ENCODE measurements around the gene AIFM2. TPM values are rescaled to one million over a fixed set of nuclear protein-coding genes. Genes with fewer than 3 reads are reported as not detected.

Gene AIFM2
- total and polyA plus RNA-seq, 9 of the 15 experiments (the other 6 are each of a cell fraction or from before 2014, with no cell fraction given), result 2.7 to 14.1 (median 9.2) TPM

DNA sequence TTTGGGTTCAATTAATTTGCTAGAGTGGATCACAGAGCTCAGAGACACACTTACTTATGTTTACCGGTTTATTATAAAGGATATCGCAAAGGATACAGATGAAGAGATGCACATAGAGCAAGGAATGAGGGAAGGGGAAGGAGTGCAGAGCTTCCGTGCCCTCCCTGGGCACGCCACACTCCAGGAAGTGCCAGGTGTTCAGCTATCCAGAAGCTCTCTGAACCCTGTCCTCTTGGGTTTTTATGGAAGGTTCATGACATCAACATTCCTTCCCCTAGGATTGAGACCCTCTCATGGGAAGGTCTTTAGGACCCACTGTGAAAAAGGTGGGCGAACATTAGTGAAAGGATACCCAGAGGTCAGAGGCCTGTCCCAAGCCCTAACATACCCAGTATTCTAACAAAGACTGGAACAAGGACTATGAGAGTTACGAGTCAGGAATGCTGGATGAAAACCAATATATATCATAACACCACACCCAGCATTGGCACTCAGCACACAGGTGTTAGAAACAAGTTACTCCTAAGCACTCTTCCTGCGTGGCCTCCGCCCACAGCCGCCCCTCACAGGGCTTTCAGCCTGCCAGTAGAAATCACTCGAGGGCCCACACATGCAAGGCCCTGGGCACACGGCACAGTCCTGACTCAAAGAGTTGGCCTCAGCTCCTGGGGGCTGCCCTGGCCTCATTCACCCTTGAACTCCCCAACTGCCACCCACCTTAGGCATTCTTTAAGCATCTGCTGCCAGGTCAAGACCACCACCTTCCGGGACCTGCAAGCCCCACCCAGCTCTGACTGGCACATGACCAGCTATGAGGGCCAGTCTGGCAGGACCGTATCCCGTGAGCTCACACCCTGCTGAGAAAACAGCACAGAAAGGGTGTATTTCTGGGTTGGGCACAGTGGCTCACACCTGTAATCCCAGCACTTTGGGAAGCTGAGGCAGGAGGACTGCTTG, 5.6 kb upstream of the AIFM2 start:
- H3K27me3 ChIP-seq (ENCODE audit: control insufficient read depth in 2 of 2, insufficient read depth in 2 of 2, low read length in 2 of 2), result no peaks in the 10 kb centered on the region
- CTCF ChIA-PET (ENCODE audit: low intra/inter-chr PET ratio), result no interaction called here
- 95% methylated on average over 14 of the region's 14 CpGs for WGBS (ENCODE audit: insufficient coverage, low coverage, missing lambda C conversion rate)
- FAIRE-seq (no peak), DNase-seq (ENCODE audit: extremely low read depth in 1 of 4, low spot score in 3 of 4) (no peak), ATAC-seq (no peak)
- intact Hi-C loops (cut with micrococcal nuclease), result no loop called here
- H3K4me3 ChIP-seq, result no peak overlapping the region
- no peak overlapping the region for H3K9ac ChIP-seq (ENCODE audit: insufficient read depth in 1 of 2, low read depth in 2 of 2, low read length in 2 of 2)
- no peak overlapping the region for H3K27ac ChIP-seq (ENCODE audit: extremely low read depth, low read depth, low read length)
- H2AFZ ChIP-seq (ENCODE audit: low read depth, low read length), result no peak overlapping the region
- H3K79me2 ChIP-seq (ENCODE audit: control insufficient read depth, insufficient read depth, low read length), result peaks cover 2% of the 10 kb centered on the region; the same call in 2 of the 3 replicates
- no TSS peak for BruUV-seq (replicated peaks)
- H3K36me3 ChIP-seq (ENCODE audit: control insufficient read depth, insufficient read depth, low read length), result peaks cover 22% of the 10 kb centered on the region; the same call in 2 of the 3 replicates
- no peaks in the 10 kb centered on the region for H3K9me1 ChIP-seq (ENCODE audit: control insufficient read depth, insufficient read depth, low read length)
- peaks cover 6 to 19% of the 10 kb centered on the region in 2 experiments; a peak in 4 of 5 replicates for H3K4me1 ChIP-seq (replicated peaks in 1 of 2; ENCODE audit: control insufficient read depth in 2 of 2, insufficient read depth in 2 of 2, low read length in 2 of 2)
- peaks cover 14% of the 10 kb centered on the region for H3K9me3 ChIP-seq (replicated peaks; ENCODE audit: control insufficient read depth, insufficient read depth, low read depth, low read length)
- POLR2A ChIA-PET, result interaction anchor here (0.5 kb wide), 1 partner anchor 199 kb away, joined by 3 read pairs; no protein-coding TSS in a partner anchor
- H3K4me2 ChIP-seq (ENCODE audit: insufficient read depth, low read length), result no peak overlapping the region
- 0 out of 2 replicates have a peak, but pooled peaks cover 4% of the 10 kb centered on the region for H4K20me1 ChIP-seq (replicated peaks; ENCODE audit: control insufficient read depth, insufficient read depth, low read length)
- TF ChIP-seq ZNF175 (CRISPR knock-in tag; IDR thresholded peaks at IDR 0.05; ENCODE audit: low read depth) (no peak), ZNF212 (CRISPR knock-in tag; IDR thresholded peaks at IDR 0.05) (no peak), NR2C2 (CRISPR knock-in tag; IDR thresholded peaks at IDR 0.05) (no peak), NR2C2 (tag; IDR thresholded peaks at IDR 0.05) (no peak), ARID1B (IDR thresholded peaks at IDR 0.05) (no peak), BHLHE40 (IDR thresholded peaks at IDR 0.05; ENCODE audit: low read length) (no peak), TAF7 (tag; IDR thresholded peaks at IDR 0.05) (no peak), CBFA2T3 (IDR thresholded peaks at IDR 0.05) (no peak), CREB1 (IDR thresholded peaks at IDR 0.05) (no peak), CREB1 (CRISPR knock-in tag; IDR thresholded peaks at IDR 0.05) (no peak)
- TF ChIP-seq, protein P1, sequence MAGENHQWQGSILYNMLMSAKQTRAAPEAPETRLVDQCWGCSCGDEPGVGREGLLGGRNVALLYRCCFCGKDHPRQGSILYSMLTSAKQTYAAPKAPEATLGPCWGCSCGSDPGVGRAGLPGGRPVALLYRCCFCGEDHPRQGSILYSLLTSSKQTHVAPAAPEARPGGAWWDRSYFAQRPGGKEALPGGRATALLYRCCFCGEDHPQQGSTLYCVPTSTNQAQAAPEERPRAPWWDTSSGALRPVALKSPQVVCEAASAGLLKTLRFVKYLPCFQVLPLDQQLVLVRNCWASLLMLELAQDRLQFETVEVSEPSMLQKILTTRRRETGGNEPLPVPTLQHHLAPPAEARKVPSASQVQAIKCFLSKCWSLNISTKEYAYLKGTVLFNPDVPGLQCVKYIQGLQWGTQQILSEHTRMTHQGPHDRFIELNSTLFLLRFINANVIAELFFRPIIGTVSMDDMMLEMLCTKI (IDR thresholded peaks at IDR 0.05; ENCODE audit: partially characterized antibody), result no peak
- TF ChIP-seq, protein P2, sequence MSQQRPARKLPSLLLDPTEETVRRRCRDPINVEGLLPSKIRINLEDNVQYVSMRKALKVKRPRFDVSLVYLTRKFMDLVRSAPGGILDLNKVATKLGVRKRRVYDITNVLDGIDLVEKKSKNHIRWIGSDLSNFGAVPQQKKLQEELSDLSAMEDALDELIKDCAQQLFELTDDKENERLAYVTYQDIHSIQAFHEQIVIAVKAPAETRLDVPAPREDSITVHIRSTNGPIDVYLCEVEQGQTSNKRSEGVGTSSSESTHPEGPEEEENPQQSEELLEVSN (IDR thresholded peaks at IDR 0.05; ENCODE audit: borderline replicate concordance in 1 of 2, extremely low read depth in 1 of 2, insufficient read depth in 1 of 2, insufficient read length in 1 of 2, low read depth in 1 of 2, low read length in 1 of 2, poor library complexity in 1 of 2, severe bottlenecking in 1 of 2), result no peak
- in situ Hi-C loops (cut with MboI), result no loop called here
